NT2/D1 (cell line): ENCODE data around the gene TBC1D22A.

Experiments used
- YY1 ChIP-seq: IDR thresholded peaks from 2 replicates; pipeline ENCODE4 v1.6.1; 2011; ENCODE audit not compliant: insufficient read length, insufficient read depth
- ZNF274 ChIP-seq: IDR thresholded peaks from 2 replicates; pipeline ENCODE4 v1.6.1; 2011; ENCODE audit warnings: mild to moderate bottlenecking, low read depth, low read length

DNA sequence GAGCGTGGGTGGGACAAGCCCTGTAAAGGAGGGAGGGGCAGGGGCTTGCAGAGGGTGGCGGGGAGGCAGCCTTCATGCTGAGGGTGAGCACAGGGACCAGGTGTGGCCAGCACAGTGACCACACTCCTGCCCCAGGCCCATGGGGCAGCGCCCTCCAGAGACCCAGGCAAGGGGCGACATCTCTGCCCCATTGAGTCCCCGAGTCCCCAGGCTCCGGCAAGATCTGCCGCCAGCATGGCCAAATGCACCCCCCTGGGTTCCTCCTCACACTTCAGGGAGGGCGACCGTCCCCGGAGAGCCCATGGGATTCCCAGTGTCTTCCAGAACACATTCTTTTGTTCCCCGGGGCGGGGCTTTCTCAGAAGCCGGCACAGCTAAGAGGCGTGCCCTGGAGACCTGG, 362.5 kb downstream of the TBC1D22A start:
- TF ChIP-seq YY1: no peak
- TF ChIP-seq ZNF274: no peak
